Jurkat, Clone E6-1 (cell line): ENCODE measurements around the gene HES3.

Experiments
- DNase-seq: peaks from one replicate; pipeline ENCODE4 v3.0.0-alpha.2; 2011; ENCODE audit warnings: low read depth, low spot score
- H3K4me3 ChIP-seq: 2 replicates; pipeline ENCODE4 v1.5.1; 2011; ENCODE audit warnings: mild to moderate bottlenecking, low read length, control low read depth, moderate library complexity

The HES3 gene

DNA sequence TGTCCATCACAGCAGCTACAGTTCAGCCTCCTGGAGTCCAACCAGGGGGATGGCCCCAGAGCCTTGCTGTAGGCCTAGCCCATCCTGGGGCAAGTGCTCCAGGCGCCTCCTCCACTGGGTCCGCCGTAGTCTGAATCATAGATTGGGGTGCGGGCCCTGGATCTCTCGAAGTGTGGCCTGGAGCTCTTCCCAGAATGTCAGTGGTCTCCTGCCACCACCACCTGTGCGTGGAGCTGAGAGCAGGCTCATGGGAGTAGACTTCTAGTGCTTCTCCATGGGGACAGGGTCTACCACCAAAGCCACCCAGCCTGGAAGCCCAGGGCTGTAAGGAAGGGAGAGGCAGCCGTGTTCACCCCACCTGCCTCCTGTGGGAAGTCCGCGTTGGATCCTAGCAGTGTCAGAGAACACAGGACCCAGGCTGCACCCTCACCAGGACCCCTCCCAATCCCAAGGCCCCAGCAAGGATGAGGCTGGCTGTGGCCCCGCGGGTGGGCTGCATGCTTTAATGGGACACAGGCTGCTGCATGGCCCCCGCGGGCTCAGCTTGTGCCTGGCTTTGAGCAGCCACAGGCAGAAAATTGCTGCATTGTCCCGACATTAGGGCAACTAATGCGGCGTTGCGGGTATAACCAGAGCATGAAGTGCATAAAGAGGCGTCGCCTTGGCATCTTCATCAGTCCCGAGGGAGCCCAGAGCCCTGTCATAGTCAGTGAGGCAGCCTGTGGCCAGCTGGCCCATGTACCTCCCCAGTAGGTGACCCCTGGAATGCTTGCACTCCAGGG, 735 bp upstream of the HES3 start:
- no peak for DNase-seq
- H3K4me3 ChIP-seq = no peak overlapping the region

DNA sequence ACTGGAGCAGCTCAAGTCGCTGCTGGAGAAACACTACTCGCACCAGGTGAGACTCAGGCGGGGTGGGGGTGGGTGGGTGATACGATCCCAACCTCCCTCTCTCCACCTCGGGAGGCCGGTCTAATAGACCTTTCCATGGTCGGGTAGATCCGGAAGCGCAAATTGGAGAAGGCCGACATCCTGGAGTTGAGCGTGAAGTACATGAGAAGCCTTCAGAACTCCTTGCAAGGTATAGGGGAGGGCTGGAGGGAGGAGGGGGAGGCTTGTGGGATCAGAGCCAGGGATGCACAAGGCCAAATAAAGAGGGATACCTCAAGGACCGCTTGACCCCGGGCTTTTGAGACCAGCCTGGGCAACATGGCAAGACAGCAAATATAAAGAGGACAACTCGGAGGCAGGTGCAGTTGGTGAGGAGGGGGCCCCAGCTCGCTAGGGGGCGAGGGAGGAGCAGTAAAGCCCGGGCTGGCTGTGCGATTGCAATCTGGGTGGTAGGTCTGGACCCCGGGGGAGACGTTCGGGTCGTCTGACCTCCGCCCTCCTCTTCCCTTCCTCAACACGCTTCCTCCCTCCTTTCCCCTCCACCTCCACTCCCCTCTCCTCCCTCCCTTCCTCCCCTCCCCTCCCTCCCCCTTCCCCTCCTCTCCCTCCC, 546 bp downstream of the HES3 start:
- H3K4me3 ChIP-seq = no peak overlapping the region
- DNase-seq = no peak

DNA sequence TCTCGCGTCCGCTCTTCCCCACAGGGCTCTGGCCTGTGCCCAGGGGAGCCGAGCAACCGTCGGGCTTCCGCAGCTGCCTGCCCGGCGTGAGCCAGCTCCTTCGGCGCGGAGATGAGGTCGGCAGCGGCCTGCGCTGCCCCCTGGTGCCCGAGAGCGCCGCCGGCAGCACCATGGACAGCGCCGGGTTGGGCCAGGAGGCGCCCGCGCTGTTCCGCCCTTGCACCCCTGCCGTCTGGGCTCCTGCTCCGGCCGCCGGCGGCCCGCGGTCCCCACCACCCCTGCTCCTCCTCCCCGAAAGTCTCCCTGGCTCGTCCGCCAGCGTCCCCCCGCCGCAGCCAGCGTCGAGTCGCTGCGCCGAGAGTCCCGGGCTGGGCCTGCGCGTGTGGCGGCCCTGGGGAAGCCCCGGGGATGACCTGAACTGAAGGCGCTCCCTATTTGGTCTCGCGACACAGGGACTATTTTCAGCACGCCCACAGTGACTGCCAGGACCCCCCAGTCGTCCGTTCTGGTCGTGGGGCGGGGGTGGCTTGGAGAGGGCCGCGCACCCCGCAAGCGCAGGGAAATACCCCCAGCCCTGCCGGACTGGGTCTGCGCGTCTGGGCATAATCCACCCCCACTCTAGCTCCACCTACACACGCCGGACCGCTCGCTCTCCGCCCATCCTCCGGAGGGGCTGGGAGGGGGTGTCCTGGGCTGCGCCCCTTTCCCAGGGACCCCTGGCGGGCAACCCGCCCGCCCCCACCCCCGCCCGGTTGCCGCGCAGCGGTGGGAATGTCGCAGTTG, 1.3 kb downstream of the HES3 start:
- no peak overlapping the region for H3K4me3 ChIP-seq
- DNase-seq = peak; percentile 58

DNA sequence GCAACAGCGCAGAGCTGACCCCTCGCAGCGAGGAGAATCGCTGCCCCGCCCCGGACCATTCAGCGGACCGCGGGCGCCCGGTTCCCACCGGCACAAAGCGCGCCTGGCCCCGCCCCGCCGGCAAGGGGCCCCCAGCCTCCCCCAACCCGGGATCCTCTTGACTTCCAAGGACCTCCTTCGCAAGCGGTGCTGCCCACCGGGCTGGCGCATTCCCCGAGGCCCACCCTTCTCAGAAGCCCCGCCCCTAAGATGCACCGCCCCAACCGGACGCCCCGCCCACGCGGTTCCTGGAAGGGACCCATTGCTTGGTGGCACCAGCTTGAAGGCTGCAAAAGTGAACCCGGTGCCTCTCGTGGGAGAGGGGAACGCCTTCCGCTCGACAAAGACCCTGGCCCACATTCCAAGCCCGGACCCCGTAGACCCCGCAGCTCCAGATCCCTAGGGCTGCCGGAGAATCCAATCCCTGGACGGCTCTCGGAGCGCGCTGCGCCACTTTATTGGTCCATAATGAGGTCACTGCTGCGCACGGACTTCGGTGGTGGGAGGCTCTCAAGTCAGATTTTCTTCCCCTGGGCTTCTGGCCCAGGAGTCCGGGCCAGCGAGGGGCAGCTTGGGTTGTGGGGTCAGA, 2.0 kb downstream of the HES3 start:
- no peak overlapping the region for H3K4me3 ChIP-seq
- DNase-seq = no peak

DNA sequence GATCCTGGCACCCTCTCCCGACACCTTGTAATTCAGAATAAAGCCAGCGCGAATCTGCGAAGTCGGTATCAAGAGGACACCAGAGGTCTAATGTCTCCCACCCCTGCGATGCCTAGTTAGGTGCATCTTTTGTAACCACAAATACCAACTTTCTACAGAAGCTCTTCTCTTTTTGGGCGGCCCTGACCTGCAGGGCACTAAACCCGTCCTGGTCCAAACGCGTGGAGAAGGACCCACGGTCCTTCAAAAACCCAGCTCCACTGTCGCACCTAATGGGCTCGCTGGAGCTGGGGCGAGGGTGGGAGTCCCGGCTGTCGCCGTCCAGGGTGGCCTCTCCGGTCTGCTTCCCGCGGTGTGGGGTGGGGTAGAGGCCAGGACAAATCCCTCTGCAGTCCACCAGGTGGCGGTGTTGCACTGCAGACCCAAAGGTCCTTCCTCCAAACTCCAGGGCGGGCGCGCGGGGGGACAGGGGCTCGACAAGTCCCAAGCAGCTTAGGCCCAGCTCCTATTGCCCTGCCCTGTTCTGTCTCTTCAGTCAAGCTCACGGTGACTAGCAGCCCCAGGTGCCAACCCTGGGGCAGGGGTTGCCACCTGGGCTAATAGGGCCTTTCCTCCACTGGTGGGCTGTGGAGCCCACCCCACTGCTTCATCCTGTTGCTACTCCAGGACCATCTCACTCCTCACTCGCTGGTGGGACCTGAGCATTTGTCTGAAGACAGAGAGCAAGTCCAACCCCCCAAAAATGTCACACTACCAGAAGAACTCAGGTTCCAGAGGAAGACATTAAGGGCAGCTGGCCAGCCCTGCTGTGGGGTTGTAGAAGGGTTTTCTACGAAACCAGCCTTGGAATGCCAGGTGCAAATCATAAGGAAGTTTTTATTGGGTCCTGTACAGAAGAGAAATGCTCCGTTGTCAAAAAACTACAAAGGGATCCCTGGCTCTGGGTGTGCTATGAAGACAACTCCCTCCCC, 2.8 kb downstream of the HES3 start:
- H3K4me3 ChIP-seq = no peak overlapping the region
- DNase-seq = peak; percentile 61

DNA sequence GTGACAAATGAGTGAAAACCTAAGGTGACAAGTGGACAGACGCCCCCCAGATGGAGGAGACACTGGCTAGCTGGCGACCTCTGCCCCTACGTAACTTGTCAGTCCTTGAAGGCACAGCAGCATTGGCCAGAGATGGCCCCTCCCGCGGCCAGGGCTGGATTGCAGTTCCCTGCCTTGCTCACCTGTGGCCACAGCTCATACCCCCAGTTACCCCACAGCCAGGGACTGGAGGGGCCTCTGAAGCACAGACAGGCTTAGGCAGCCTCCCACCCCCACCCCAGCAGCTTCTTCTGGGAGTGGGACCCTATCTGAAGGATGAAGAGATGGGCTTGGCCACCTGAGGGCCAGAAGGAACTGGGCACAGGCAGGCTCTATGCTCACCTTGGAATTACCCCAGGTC, 3.7 kb downstream of the HES3 start:
- DNase-seq = no peak
- no peak overlapping the region for H3K4me3 ChIP-seq

DNA sequence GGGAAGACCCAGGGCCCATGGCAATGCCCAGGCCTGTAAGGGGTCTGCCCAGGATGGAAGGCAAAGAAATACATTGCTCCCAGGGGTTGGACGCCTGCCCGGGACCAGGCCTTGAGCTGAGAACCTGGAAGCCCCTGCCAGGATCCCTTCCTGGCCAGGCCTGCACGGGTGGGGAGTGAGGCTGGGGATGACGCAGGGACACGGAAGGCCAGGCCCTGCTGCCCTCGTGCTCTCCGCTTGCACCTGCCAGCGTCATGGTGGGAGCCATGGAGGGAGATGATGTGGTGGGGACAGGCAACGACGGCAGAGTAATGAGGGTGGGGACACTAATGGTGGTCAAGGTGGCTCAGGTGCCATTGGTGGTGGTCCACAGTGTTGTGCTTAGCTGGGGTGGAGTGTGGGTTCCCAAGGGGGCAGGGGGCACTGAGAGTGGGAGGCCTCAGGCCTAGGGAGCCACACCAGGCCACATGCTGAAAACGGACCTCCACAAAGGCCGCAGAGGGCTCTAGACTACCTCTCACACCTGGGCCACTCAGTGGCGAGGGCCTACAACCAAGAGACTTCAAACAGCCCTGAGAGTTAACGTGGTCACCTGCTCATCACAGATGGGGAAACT, 4.3 kb downstream of the HES3 start:
- H3K4me3 ChIP-seq = no peak overlapping the region
- DNase-seq = no peak

DNA sequence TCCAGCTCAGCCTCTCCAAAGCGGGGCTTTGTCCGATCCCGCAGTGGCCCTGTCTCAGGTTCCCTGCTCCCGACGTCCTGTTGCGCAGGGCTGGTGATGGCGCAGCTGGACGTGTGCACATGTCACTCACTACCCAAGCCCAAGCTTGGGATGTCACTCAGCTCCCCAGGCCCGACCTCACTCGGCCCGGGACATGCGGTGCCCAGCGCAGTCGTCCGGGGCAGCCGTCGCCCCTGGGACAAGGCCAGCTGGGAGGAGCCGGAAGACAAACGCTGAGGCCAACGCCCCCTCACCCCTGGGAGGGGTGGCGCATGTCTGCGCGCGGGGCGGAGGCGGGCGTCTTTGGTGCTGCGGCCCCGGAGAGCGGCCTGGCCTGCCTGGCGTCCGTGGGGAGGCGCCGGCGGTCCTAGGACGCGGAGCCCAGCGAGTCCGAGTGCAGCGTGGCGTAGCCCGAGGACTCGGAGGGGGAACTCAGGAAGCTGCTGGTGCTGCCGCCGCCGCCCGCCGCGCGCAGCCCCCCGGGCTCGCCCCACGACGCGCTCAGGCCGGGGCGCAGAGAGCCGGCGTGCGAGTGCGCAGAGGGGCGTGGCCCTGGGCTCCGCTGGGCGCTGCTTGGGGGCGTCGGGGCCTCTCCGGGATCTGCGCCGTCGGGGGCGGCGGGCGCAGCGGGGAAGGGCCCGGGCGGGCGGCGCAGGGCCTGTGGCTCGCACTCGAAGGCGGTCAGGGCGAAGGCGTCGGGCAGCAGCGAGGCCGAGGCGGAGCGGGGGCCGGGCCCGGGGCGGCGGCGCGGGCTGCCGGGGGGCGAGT, 5.2 kb downstream of the HES3 start:
- no peak for DNase-seq
- no peak overlapping the region for H3K4me3 ChIP-seq

DNA sequence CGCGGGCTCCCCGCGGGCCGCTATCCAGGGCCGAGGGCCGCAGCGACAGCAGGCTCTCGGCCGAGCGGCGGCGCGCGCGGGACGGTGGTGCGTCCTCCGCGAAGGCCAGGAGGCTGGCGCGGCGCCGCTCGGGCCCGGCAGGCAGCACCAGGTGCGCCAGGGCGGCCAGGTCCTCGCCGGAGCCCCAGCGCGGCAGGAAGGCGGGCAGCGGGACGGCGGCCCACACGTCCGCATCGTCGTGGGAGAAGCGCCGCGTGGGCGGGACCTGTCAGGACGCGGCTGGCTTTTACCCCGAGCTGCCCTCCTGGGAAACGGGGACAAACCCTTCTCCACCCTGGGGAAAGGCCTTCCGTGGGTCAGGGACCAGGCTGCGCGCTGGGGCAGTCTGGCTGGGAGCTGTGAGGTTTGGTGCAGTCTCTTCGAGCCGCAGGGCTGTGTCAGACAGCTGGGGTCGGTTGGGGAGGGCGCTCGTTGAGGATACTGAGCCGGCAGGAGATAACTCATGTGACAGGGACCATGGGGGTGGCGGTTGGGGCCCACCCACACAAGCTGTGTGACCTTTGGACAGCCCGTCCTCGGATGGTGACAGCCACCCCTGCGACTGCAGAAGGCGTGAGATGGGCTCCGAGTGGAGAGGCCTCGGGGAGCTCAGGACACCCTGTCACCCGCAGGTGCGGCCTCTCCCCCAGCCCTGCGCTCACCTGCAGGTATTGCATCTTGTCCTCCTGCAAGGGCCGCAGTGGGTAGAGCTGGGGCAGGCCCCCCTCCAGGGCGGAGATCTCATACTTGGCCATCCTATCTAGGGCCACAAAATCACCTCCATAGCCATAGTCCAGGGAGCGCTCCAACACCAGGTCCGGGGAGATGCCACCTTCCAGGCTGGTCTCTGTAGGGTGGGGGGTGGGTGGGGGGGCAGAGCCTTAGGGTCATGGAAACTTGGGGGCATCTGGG, 6.0 kb downstream of the HES3 start:
- no peak overlapping the region for H3K4me3 ChIP-seq
- no peak for DNase-seq

DNA sequence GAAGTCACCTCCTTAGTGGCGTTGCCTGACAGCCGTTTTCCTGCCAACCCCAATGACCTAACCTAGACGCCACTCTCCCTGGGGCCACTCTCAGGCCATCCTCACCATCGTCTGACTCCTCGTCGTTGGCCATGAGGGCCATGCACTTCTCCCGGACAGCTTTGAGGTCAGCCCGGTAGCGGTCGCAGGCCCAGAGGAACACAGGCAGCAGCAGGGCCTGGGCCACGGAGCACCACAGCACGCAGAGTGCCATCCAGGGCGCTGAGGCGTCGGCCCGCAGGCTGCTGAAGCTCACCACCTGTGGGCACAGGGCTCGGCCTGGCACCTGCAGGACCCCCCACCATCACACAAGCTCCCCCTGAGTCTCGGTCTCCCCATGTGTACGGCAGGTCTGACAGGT, 7.3 kb downstream of the HES3 start:
- H3K4me3 ChIP-seq = no peak overlapping the region
- DNase-seq = no peak

DNA sequence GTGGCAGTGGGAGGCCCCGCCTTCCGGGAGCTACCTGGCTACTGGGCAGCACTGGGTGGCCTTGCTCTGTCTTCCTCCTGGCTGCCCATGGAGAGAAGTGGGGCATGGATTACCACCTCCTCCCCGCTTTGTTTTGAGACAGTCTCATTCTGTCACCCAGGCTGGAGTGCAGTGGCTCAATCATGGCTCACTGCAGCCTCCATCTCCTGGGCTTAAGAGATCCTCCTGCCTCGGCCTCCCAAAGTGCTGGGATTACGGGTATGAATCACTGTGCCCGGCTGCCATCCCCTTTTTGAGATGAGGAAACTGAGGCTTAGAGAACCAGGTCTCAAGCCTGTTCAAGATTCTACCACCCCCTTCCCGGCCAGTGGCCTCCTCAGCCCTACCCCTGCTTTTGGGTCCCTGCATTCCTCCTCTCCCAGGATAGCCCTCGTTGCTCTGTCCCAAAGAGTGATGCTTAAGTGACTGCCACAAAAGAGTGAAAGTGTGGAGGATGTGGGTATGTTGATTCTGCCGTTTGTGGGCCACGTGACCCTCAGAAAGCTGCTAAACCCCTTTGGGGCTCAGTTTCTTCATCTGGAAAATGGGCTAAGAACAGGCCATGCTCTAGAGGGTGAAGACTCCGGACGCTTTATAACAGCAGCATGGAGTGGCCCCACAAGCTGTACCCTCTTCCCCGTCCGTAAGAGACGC, 7.8 kb downstream of the HES3 start:
- no peak for DNase-seq
- no peak overlapping the region for H3K4me3 ChIP-seq

DNA sequence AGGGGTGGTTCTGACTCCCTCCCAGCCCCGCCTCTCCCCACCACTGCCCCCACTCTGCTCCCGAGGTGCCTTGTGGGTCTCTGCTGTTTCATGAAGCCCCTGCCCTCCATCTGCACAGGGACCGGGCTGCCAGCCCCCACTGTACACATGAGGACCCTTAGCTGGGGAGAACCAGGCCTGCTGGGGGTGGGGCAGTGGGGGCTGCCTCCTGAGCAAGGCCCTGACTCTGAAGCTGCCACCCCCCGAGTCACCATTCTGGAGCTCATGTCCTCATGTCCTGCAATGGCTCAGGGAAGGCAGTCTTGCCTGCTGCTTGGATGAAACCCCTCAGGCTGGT, 8.4 kb downstream of the HES3 start:
- no peak for DNase-seq
- H3K4me3 ChIP-seq = no peak overlapping the region

DNA sequence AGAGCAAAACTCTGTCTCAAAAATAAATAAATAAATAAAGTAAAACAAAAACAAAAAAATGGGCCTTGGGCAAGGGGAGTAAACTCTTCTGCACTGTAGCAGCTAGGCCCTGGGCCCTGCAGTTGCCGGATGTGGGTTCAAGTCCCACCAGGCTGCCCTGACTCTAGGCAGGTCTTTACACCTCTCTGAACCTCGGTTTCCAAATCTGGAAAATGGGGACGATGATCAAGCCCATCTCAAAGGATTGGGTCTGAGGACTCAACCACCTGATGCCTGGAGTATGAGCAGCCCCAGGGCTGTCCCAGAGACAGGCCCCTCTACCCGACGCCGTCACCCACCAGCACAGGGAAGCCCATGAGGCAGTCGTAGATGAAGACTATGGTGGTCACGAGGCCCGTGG, 9.4 kb downstream of the HES3 start:
- DNase-seq = no peak
- no peak overlapping the region for H3K4me3 ChIP-seq

DNA sequence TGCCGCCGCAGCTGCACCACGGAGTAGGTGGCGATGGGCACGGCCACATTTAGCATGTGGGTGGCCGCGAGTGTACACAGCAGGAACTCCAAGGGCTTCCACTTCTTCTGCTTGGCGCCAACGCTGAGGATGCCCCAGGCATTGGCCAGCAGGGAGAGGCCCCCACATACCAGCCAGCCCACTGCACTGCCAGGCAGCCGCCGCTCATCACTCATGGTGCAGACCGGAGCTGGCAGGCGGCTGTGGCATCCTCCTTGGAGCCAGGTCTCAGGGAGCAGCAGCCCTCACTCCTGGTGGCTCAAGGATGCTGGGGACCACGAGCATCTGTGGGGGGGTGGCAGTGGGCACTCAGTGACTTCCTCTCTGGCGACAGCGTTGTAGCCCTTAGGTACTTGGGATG, 10.7 kb downstream of the HES3 start:
- no peak for DNase-seq

DNA sequence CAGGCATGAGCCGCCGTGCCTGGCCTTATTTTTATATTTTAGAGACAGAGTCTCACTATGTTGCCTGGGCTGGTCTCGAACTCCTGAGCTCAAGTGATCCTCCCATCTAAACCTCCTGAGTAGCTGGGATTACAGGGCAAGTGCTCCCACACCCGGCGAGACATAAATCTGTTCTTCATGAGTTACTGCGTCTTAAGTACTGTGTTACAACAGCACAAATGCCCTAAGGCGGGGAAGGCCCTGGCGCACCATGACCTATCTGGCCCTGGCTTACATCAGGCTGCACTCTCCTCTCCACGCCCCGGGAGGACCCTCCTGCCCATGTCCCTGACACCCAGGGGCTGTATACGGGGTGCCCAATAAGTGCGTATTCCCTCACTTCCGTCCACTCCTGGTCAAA, 12.7 kb downstream of the HES3 start:
- H3K4me3 ChIP-seq = no peak overlapping the region
- no peak for DNase-seq

More for the DNA sequence above, 10.7 kb downstream of the HES3 start:
- no peak overlapping the region for H3K4me3 ChIP-seq

DNA sequence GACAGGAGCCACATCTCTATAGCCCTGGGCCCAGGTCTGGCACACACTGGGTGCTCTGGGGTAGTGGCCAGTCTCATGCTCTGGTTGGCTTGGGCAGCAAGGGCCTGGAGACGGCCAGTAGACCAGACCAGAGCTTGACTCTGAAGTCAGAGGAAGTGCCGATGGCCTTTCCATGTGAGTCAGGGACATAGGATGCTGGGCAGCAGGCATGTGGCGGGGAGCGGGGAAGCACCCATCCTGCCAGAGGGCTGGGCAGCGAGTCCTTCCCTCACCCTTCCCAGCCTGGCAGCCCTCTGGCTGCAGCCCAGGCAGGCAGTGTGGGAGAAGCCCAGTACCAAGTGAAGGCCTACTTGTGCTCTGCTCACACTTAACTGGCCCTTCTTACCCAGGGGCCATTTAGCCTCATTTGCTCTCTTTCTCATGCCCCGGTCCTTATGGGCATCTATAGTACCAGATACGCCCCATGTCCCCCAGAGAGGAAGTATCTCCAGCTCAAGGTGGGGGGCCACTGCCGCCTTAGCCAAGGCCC, 13.6 kb downstream of the HES3 start:
- H3K4me3 ChIP-seq = no peak overlapping the region
- no peak for DNase-seq
